GM18907 (cell line): Measurements from ENCODE around the gene KCNAB2.
"Not testable (repeated sequence)": the region's sequence is repeated elsewhere in the genome, so short reads cannot be mapped to it uniquely, and the experiment has no call there.

Source experiments
- ATAC-seq: cut with Tn5 transposase; IDR thresholded peaks from one replicate; pipeline ENCODE4 v1.9.1; 2021; ENCODE audit warnings: mild to moderate bottlenecking, moderate library complexity; ENCODE audit not compliant: unreplicated experiment

The KCNAB2 gene

DNA sequence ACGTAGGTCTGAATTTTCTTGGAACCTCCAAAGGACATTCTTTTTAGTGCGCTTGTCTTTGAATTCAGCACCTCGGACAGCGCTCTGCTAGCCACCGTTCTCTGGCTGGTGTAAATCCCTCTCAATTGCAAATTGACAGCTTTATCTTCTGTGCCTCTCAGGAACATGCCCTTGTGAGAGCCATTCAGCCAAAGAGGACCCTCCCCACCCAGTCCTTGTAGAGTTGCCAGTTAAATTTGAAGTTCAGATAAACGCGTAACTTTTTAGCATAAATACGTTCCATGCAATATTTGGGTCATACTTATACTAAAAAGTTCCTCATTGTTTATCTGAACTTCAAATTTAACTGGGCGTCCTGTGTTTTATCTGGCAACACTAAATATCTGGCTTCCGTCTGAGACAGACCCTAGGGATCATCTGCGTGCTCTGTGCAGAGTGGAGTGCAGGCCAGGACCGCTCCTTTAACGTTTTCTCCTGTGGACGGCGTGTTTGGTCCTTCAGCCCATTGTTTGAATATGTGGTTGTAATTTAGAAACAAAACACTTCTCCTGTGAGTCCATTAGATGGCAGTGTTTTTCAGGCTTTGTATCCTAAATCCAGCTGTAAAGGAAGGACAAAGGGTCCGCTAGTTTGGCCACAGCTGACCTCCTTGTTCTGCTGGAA is 7.0 kb downstream of the KCNAB2 start:
- ATAC-seq = no peak

DNA sequence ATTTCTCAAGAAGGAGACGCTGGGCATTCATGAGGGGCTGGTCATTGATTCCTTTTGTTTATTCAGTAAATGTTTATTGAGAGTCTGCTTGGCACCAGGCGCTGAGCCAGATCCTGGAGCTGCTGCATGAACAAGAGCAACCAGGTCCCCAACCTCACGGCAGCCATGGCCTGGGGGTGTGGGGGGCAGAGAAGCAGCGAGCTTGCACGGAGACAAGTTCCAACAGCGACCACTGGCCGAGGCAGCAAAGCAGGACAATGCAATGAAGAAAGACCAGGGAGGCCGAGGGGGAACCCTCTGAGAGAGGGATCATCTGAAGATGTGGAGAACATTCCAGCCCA is 7.5 kb downstream of the KCNAB2 start:
- no peak for ATAC-seq

DNA sequence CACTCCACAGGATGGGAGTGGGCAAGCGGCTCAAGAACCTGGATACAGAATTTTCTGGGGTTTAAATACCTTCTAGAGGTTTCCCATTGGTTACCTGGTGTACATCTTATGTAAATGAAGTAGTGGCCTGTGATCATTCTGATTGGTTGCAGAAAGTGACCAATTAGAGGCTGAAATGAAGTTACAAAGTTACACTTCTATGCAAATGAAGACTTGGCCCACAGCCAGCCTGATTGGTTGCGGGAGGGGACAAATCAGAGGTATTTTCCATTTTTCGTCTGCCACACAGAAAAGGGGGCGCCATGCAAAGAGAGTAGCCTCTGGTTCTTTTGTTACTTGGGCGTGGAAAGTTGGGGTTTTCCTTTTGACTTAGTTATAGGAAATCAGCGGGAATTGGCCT is 8.9 kb downstream of the KCNAB2 start:
- no peak for ATAC-seq

DNA sequence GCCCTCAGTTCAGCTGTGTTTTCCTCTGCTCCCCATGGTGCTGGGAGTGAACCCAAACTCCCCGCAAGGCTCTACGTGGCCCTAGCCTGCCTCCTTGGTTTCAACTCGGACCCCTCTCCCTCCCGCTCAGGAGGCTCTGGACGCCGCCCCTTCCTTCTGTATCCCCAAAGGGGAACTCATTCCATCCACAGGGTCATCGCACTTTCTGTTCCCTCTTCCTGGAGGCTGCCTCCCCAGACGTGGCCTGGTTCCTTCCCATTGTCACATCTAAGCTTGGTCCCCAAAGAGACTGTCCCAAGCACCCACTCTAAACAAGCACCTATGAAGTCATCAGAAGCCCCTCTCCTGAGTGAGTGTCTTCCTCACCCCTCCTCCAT is 10.9 kb downstream of the KCNAB2 start:
- ATAC-seq = no peak

DNA sequence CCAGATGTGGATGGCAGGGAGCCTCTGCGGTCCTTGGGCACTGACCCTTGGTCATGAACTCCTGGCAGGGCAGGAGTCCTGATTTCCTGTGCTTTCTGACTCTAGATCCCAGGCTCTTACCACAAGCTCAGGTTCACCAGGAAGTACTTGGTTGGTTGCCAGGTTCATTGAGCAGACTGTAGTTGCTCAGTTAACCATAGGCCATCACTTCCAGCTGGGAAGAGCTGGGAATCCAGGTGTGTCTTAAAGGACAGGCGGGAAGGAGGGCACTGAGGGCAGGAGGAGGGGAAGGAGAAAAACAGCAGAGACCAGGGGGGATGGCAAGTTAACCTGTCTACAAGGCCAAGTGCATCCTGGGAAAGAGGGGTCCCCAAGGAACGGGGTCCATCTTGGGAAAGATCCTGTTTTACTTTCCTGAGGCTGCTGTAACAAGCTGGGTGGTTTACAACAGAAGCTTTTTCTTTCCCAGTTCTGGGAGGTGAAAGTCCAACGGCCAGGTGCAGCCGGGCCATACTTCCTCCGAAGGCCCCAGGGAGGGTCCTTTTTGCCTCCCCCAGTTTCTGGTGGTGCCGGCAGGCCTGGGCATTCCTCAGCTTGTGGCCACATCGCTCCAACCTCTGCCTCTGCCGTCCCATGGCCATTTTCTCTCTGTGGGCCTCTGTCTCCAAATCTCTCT is 11.6 kb downstream of the KCNAB2 start:
- no peak for ATAC-seq

DNA sequence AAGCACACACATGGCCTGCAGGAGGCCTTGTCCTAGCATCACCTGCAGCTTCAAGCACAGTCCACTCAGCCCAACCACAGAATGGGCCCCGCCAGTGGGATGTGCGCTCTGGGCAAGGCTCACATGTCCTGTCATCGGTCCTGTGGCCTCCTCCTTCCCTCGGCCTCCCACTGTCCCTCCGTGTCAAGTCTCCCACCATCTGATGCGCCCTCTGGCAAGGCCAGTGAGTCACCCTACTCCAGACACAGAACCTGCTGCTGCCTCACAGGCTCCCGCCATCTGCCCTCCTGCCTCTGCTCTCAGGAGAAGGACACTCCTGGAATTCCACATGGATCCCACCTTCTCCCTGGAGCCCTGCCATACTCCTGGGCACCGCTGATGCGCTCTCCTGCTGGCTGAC is 14.2 kb downstream of the KCNAB2 start:
- no peak for ATAC-seq

DNA sequence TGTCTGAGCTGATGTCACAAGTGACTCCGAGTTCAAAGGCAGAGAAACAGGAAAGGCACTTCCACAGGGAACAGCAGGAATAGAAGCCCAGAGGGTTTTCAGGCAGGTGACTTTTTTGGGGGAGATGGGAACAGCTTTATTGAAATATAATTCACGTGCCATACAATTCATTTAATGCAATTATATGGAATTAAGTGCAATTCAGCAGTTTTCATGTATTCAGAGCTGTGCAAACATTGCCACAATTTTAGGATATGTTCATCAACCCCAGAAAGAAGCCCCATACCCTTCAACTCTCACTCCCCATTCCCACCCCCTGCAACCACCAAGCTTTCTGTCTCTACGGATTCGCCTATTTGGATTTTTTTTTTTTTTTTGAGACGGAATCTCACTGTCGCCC is 17.0 kb downstream of the KCNAB2 start:
- ATAC-seq = no peak

DNA sequence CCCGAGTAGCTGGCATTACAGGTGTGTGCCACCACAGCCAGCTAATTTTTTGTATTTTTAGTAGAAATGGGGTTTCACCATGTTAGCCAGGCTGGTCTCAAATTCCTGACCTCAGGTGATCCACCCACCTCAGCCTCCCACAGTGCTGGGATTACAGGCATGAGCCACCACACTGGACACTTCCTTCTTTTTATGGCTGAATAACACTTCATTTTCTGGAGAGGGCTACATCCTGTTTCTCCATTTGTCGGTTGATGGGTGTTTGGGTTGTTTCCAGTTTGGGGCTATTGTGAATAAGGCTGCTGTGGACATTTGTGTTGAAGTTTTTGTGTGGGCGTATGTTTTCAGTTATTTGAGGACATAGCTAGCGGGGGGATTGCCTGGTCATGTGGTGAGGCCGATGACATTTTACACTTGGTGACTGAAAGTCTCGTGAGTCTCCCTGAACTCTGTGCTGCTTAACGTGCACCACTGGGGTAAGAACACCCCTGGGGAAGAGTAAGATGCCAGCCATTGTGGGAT is 17.9 kb downstream of the KCNAB2 start:
- not testable (repeated sequence) for ATAC-seq

DNA sequence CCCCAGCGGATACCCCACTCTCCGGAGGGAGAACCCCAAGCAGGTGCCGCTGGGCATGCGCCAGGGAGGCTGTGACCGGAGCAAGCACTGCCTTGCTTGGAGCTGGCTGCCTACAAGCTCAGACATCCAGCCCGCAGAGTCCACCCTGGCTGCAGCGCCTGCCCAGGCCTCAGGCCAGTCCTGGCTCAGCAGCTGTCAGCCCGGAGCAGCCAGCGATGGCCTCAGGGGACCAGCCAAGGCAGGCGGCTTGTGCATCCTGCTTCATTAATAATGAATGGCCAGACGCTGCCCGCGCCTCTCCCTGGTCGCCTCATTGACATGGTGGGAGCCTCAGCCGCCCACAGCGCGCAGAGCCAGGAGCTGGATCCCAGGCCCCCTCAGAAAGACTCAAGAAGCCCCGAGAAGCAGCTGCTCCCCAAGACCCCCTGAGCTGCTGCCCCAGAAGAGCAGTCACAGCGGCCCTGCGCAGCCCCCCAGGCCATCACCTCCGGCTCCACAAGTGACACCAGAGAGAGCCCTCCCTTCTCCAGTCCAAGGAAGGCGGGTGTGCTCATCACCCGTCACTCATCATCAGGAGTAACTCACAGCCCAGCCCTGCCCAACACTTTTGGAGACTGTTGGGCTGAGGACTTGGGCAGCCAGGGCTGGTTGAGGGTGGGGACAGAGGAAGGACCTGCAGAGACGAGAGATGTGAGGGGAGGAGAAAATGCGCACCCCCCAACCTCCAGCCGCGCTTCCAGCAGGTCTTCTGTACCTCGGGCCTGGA is 19.6 kb downstream of the KCNAB2 start:
- no peak for ATAC-seq

DNA sequence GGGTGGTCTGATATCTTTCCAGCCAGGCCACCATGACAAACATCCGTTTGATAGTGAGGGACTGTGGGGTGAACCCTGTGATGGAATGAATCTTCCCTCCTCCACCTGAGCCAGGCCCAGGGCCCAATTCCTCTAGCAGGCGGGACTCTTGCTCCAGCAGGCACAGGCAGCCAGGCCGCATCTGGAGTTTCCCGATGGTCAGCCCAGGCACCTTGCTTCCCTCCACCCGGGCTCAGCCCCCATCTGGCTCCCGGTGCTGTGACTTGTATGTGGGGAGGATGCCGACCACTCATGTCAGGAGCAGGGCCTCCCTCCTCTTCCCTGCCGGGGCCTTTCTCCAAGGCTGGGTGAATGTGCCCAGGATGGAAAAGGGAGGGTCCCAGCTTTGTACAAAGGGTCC is 21.0 kb downstream of the KCNAB2 start:
- no peak for ATAC-seq

DNA sequence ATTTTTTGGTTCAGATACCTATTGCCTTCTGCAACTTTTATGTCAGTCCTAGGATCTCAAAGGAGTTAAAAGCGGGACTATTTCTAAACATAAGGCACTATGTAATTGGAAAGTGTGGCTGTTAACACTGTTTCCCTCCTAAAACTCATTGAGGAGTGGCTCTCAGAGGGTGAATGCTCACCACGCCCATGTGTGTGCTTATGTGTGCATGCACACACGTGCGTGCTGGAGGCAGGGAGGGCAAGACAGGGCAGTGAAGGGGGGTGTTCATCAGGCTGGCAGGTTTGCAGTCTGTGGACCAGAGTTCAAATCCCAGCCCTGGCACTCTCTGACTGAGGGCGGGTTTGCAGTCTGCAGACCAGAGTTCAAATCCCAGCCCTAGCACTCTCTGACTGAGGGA is 22.4 kb downstream of the KCNAB2 start:
- ATAC-seq = no peak

DNA sequence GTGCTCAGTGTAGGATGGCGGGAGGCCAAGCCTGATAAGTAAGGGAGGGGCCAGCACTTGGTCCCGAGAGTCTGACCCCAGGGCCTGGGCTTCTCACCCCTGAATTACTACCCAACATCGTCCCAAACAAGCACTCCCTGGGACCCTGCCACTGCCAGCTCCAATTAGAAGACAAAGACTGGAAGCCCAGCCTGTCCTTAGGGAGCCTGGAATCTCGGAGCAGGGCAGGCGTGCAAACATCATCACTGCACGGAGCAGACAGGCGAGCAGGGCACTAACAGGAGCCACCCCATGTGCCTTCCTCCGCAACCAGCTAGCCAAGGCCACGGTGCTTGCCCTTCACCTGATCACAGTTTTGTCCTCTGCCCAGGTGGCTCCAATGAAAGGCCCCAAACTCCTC is 23.2 kb downstream of the KCNAB2 start:
- ATAC-seq = no peak

DNA sequence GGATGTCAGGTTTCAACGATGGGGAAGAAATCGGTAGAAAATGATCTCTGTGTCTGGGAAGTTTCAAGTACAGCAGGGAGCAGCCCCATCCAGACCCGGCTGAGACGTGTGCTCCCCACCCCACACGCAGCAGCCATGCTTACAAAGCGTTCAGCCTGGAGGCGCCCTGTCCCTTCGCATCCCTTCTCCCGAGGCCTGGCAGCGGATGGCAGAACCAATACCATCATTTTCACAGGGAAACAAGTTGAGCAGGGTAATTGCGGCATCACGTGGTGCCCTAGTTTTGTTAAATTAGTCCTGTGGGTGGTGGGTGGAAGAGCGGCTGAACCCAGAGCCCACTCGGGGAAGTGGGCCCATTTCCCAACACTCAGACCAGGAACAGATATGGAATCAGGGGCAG is 23.9 kb downstream of the KCNAB2 start:
- no peak for ATAC-seq

DNA sequence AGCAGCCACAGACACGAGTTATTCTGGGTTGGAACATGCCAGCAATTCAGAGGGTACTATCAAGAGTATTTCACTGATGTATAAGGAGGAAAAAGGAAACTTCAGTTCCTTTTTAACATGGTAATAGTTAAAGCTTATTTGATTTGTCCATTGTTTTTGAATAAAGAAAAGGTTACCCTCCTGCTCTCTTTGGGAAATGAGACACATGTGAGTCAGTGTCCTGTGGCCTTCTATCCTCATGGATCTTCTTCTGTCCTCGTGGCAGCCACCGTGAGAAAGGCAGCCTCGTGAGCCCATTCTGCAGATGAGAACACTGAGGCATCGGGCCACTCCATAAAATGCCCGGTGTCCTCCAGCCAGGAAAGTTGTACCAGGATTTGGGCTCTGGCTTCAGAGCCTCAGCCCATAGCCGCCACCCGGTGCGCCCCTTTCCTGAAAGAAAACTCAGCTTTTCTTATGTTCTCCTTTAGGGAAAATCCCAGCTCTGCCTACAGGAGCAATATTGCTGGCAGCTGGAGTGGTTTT is 24.8 kb downstream of the KCNAB2 start:
- ATAC-seq = no peak

DNA sequence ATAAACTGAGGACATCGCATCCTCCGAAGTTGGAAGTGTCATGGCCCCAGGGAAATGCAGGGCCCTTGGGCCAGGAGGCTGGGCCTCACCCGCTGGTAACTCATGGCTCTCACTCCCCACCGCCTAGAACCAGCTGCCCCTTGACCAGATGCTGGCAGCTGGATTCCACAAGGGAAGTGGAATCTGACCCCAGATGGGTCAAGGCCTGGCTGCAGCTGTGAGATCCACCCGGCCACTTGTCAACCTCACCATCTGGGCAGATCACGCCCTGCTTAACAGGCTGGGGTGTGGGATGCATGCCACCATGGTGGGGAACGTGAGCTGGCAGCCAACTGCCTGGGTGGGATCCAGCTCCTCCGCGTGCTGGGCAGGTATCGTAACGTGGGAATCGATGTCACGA is 25.5 kb downstream of the KCNAB2 start:
- no peak for ATAC-seq

DNA sequence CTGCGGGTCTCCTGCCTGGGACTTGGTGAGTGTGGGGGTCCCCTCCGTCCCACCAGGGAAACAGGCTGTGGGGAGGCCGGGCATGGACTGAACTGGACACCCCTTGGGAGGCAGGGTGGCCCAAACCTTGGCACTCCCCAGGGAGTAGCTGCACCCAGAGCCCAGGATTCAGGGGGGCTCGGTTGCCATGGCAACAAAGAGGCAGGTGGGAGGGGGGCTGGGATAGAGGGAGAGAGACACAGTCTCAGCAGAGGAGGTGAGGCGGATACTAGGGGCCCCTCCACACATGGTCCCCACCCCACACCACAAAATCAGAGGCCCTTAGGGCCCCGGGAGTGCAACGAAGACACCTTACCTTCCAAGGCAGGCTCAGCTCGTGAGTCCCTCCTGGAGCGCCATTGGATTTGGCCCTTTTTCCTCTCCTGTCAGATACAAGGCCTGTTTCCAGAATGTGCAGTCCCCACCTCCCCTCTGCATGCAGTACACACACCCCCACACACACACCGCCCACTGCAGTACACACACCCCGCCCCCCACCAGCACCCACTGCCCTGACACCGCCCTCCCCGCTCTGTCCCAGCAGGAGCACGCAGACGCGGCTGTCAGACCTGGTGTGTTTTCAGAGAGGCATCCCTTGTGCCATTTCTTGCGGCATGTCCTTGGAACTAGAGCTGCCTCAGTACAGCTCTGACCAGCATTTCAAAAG is 27.2 kb downstream of the KCNAB2 start:
- no peak for ATAC-seq

DNA sequence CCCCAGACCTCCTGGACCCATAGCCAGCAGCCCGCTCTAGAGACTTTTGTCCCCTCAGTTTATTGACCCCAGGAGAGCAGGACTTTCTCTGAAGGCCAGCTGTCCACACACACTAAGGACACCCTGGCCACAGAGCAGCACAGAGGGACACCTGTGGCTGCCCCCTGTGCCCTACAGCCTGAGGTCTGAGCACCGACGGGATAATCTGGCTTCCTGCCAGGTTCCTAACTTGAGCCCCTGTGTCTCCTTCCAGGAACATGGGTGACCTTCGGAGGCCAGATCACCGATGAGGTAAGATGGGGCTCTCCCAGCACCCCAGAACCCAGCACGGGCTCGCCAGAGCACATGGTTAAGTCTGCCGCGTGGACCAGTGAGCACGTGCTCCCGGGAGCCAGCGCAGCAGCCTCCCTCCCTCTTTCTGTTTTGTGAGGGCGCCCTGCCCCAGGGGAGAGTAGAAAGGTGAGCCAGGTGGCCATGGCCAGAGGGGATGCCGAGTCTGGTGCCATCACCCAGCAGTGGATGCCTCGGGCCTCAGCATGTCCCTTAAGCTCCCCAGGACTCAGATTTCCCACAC is 27.9 kb downstream of the KCNAB2 start:
- ATAC-seq = no peak

DNA sequence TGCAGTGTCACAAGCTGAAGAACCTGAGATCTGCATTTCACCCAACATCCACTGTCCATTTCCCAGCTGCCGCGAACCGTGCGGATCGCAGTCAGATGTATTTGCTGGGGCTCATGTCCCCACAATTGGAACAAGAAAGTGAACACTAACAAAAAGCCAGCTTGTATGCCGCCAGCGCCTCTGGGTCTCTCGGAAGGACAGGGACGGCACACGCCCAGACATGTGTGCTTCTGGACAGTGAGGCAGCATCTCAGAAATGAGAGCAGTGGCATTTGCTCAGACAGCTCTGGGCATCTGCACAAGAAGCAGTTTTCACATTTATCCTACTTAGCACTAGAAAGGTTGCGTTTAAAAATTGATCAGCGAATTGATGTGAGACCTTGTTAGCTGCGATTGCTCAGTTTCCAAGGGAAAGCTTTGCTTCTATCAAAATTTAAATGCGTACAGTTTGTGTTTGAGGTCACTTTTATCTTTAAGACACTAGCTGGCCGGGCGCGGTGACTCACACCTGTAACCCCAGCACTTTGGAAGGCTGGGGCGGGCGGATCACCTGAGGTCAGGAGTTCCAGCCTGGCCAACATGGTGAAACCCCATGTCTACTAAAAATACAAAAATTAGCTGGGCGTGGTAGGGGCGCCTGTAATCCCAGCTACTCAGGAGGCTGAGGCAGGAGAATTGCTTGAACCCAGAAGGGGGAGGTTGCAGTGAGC is 28.7 kb downstream of the KCNAB2 start:
- no peak for ATAC-seq

DNA sequence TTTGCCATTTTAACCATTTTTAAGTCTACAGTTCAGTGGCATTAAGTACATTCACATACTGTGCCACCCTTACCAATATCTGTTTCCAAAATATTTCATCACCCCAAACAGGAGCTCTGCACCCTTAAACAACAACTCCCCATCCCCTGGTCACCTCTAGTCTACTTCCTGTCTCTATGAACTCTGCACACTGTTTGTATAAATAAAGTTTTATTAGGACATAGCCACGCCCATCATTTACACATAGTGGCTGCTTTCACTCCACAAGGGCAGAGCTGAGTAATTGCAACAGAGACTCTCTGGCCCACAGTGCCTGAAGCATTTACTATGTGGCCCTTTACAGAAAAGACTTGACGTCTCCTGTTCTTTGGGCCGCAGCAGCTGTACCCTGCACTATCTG is 30.1 kb downstream of the KCNAB2 start:
- no peak for ATAC-seq

DNA sequence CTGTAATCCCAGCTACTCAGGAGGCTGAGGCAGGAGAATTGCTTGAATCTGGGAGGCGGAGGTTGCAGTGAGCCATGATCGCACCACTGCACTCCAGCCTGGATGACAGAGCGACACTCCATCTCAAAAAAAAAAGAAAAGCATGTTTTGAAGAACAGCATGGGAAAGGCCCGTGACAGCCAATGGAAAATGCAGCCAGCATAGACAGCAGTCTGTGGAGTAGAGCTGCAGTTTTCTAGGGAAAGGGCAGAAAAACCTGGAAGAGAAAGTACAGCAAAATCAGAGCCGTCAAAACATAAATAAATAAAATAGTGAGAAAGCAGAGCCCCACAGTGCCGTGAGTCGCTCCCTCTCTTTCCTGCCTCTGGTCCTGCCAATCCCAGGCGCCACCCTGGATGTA is 31.4 kb downstream of the KCNAB2 start:
- not testable (repeated sequence) for ATAC-seq
